KMS-11 (cell line): ENCODE data around the gene PRR20G.

ENCODE experiments used
- H2AFZ ChIP-seq: fragments of 200-600 bp; sonication (generic); 2 replicates; pipeline ENCODE4 v1.6.1; 2016; ENCODE audit warnings: antibody characterized with exemption, mixed run types, low read depth
- H3K27ac ChIP-seq: fragments of 200-600 bp; sonication (generic); 2 replicates; pipeline ENCODE4 v1.6.1; 2016; ENCODE audit warnings: mild to moderate bottlenecking, mixed run types
- H3K27me3 ChIP-seq: fragments of 200-600 bp; sonication (generic); 2 replicates; pipeline ENCODE4 v1.6.1; 2017; ENCODE audit warnings: mild to moderate bottlenecking, low read depth, mixed run types, moderate library complexity; ENCODE audit not compliant: insufficient read depth
- H3K36me3 ChIP-seq: fragments of 200-600 bp; sonication (generic); 2 replicates; pipeline ENCODE4 v1.6.1; 2017; ENCODE audit warnings: mild to moderate bottlenecking, mixed run types; ENCODE audit not compliant: insufficient read depth
- H3K4me1 ChIP-seq: fragments of 200-600 bp; sonication (generic); 2 replicates; pipeline ENCODE4 v1.6.1; 2016; ENCODE audit warnings: mild to moderate bottlenecking, low read depth, mixed run types; ENCODE audit not compliant: poor library complexity, severe bottlenecking
- H3K4me2 ChIP-seq: fragments of 200-600 bp; sonication (generic); 2 replicates; pipeline ENCODE4 v1.7.0; 2016; ENCODE audit warnings: mild to moderate bottlenecking, mixed run types
- H3K4me3 ChIP-seq: fragments of 200-600 bp; sonication (generic); IDR thresholded peaks from 2 replicates; pipeline ENCODE4 v1.6.1; 2017; ENCODE audit warnings: low read depth, low read length, mixed read lengths; ENCODE audit not compliant: insufficient read depth
- H3K79me2 ChIP-seq: fragments of 200-600 bp; sonication (generic); 2 replicates; pipeline ENCODE4 v1.6.1; 2016; ENCODE audit warnings: low read depth, mixed run types; ENCODE audit not compliant: insufficient read depth
- H3K9ac ChIP-seq: fragments of 200-600 bp; sonication (generic); 2 replicates; pipeline ENCODE4 v1.6.1; 2016; ENCODE audit warnings: mild to moderate bottlenecking, mixed run types
- H4K20me1 ChIP-seq: fragments of 200-600 bp; sonication (generic); 2 replicates; pipeline ENCODE4 v1.6.1; 2016; ENCODE audit warnings: mild to moderate bottlenecking, mixed run types; ENCODE audit not compliant: insufficient read depth
- TF ChIP-seq, protein P1 (sequence below): fragments of 200-600 bp; sonication (generic); conservative IDR thresholded peaks from 2 replicates; pipeline ENCODE4 v1.6.1; 2017; ENCODE audit warnings: low read depth, mild to moderate bottlenecking, antibody characterized with exemption, low read length, moderate library complexity, mixed read lengths

Gene PRR20G

GRCh38 chr3:127247292-127247691 is 40.6 kb downstream of the PRR20G start:
- Histone ChIP-seq H3K4me1 (no peaks in the 10 kb centered on the region), H3K36me3 (no peaks in the 10 kb centered on the region), H3K27ac (no peak overlapping the region), H2AFZ (no peak overlapping the region), H3K4me3 (no peak overlapping the region), H3K79me2 (no peaks in the 10 kb centered on the region), H3K4me2 (no peak overlapping the region), H4K20me1 (no peaks in the 10 kb centered on the region), H3K9ac (no peak overlapping the region), H3K27me3 (no peaks in the 10 kb centered on the region)
- TF ChIP-seq, protein P1, sequence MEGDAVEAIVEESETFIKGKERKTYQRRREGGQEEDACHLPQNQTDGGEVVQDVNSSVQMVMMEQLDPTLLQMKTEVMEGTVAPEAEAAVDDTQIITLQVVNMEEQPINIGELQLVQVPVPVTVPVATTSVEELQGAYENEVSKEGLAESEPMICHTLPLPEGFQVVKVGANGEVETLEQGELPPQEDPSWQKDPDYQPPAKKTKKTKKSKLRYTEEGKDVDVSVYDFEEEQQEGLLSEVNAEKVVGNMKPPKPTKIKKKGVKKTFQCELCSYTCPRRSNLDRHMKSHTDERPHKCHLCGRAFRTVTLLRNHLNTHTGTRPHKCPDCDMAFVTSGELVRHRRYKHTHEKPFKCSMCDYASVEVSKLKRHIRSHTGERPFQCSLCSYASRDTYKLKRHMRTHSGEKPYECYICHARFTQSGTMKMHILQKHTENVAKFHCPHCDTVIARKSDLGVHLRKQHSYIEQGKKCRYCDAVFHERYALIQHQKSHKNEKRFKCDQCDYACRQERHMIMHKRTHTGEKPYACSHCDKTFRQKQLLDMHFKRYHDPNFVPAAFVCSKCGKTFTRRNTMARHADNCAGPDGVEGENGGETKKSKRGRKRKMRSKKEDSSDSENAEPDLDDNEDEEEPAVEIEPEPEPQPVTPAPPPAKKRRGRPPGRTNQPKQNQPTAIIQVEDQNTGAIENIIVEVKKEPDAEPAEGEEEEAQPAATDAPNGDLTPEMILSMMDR, result no peak

- Histone ChIP-seq H3K27ac (no peak overlapping the region), H3K27me3 (no peaks in the 10 kb centered on the region), H3K36me3 (no peaks in the 10 kb centered on the region), H2AFZ (no peak overlapping the region), H3K9ac (no peak overlapping the region), H3K4me3 (no peak overlapping the region), H3K4me1 (no peaks in the 10 kb centered on the region), H4K20me1 (no peaks in the 10 kb centered on the region), H3K79me2 (no peaks in the 10 kb centered on the region), H3K4me2 (no peak overlapping the region)
- TF ChIP-seq, protein P1, result no peak
These were observed 49.2 kb downstream of the PRR20G start for GRCh38 chr3:127238602-127239001.

- Histone ChIP-seq H3K27ac (no peak overlapping the region), H2AFZ (no peak overlapping the region), H3K4me3 (no peak overlapping the region), H3K4me2 (no peak overlapping the region), H3K9ac (no peak overlapping the region), H3K36me3 (no peaks in the 10 kb centered on the region), H3K79me2 (no peaks in the 10 kb centered on the region), H4K20me1 (no peaks in the 10 kb centered on the region), H3K4me1 (no peaks in the 10 kb centered on the region), H3K27me3 (no peaks in the 10 kb centered on the region)
- TF ChIP-seq, protein P1, result no peak
These were observed 50.0 kb downstream of the PRR20G start for GRCh38 chr3:127237835-127238234.

GRCh38 chr3:127235706-127236105 is 52.1 kb downstream of the PRR20G start:
- H3K79me2 ChIP-seq, result no peaks in the 10 kb centered on the region
- H3K9ac ChIP-seq, result no peak overlapping the region
- TF ChIP-seq, protein P1, result no peak
- H3K27ac ChIP-seq, result no peak overlapping the region
- H3K4me3 ChIP-seq, result no peak overlapping the region
- no peaks in the 10 kb centered on the region for H3K4me1 ChIP-seq
- no peak overlapping the region for H2AFZ ChIP-seq
- no peak overlapping the region for H3K4me2 ChIP-seq
- no peaks in the 10 kb centered on the region for H4K20me1 ChIP-seq
- no peaks in the 10 kb centered on the region for H3K27me3 ChIP-seq
- no peaks in the 10 kb centered on the region for H3K36me3 ChIP-seq
